Suppressor macrophage treated with lipopolysaccharide for 1 hour (primary cell): ENCODE data around the gene CMBL.
"Not testable (repeated sequence)": the region's sequence is repeated elsewhere in the genome, so short reads cannot be mapped to it uniquely, and the experiment has no call there.

Source experiments
- DNase-seq, 3 donors: peaks; one replicate each; pipeline ENCODE4 v3.0.0-alpha.2; 2020 to 2022

The CMBL gene

GRCh38 chr5:10307206-10308148 lies at the start of gene CMBL:
Gene CMBL, minus strand, starts transcription at chr5:10307902. Its CDS starts 17,140 bp downstream, at chr5:10290762.
- peak; percentile 31 to 60 (median 45) for DNase-seq

GRCh38 chr5:10355071-10355889 lies 47.6 kb upstream of the CMBL start:
- peak; percentile 33 to 55 (median 42) for DNase-seq

- DNase-seq, result peak; percentile 34 to 54 (median 43)
Observed at GRCh38 chr5:10354048-10354872, 46.6 kb upstream of the CMBL start.

- DNase-seq, result peak; percentile 89 to 97 (median 94)
Observed at GRCh38 chr5:10353241-10354047, 45.7 kb upstream of the CMBL start, which contains the start of gene MARCHF6. Gene MARCHF6, plus strand, starts transcription at chr5:10353695. Its CDS starts 204 bp downstream, at chr5:10353899.

- DNase-seq, result peak; percentile 87 to 95 (median 93)
Observed at GRCh38 chr5:10352430-10353240, 44.9 kb upstream of the CMBL start.

GRCh38 chr5:10351919-10352318 lies 44.2 kb upstream of the CMBL start:
- peak in 1 of 3 donors; percentile 11 for DNase-seq

GRCh38 chr5:10351199-10351905 lies 43.6 kb upstream of the CMBL start:
- DNase-seq, result no peak

- DNase-seq, result no peak
Observed at GRCh38 chr5:10348258-10348657, 40.6 kb upstream of the CMBL start.

GRCh38 chr5:10344461-10345106 lies 36.9 kb upstream of the CMBL start:
- DNase-seq, result not testable (repeated sequence)

- DNase-seq, result no peak
Observed at GRCh38 chr5:10343486-10343885, 35.8 kb upstream of the CMBL start.

GRCh38 chr5:10339958-10340357 lies 32.3 kb upstream of the CMBL start:
- DNase-seq, result no peak

- DNase-seq, result no peak
Observed at GRCh38 chr5:10339058-10339811, 31.5 kb upstream of the CMBL start.

- no peak for DNase-seq
Observed at GRCh38 chr5:10338686-10339057, 31.0 kb upstream of the CMBL start.

- no peak for DNase-seq
Observed at GRCh38 chr5:10337986-10338385, 30.3 kb upstream of the CMBL start.

- DNase-seq, result no peak
Observed at GRCh38 chr5:10337107-10337506, 29.4 kb upstream of the CMBL start.

GRCh38 chr5:10335711-10336470 lies 28.2 kb upstream of the CMBL start:
- DNase-seq, result no peak

- peak; percentile 35 to 47 (median 39) for DNase-seq
Observed at GRCh38 chr5:10334831-10335230, 27.1 kb upstream of the CMBL start.
